NB4 (cell line): Measurements from ENCODE around the gene ITGA11.
A peak's percentile ranks its signal among the peaks of the same experiment; 100 is the strongest.

Source experiments
- DNase-seq: peaks from one replicate; pipeline ENCODE4 v3.0.0; 2010; ENCODE audit warnings: low read depth
- H3K4me3 ChIP-seq: one replicate; pipeline ENCODE4 v1.5.1; 2011; ENCODE audit warnings: mild to moderate bottlenecking, low read depth, low read length, moderate library complexity
- MYC ChIP-seq: IDR thresholded peaks from 2 replicates; pipeline ENCODE4 v1.6.1; 2011; ENCODE audit warnings: low read depth, low read length
- POLR2A ChIP-seq: IDR thresholded peaks from 2 replicates; pipeline ENCODE4 v1.6.1; 2011; ENCODE audit warnings: mild to moderate bottlenecking; ENCODE audit not compliant: insufficient read length; ENCODE audit errors: extremely low read depth
- TF ChIP-seq, protein P1 (sequence below): IDR thresholded peaks from one replicate; pipeline ENCODE4 v1.5.1; 2012; ENCODE audit warnings: low read depth, low read length
- TF ChIP-seq, protein P2 (sequence below): IDR thresholded peaks from 2 replicates; pipeline ENCODE4 v1.6.1; 2011; ENCODE audit warnings: low read depth, low read length

The ITGA11 gene

DNA sequence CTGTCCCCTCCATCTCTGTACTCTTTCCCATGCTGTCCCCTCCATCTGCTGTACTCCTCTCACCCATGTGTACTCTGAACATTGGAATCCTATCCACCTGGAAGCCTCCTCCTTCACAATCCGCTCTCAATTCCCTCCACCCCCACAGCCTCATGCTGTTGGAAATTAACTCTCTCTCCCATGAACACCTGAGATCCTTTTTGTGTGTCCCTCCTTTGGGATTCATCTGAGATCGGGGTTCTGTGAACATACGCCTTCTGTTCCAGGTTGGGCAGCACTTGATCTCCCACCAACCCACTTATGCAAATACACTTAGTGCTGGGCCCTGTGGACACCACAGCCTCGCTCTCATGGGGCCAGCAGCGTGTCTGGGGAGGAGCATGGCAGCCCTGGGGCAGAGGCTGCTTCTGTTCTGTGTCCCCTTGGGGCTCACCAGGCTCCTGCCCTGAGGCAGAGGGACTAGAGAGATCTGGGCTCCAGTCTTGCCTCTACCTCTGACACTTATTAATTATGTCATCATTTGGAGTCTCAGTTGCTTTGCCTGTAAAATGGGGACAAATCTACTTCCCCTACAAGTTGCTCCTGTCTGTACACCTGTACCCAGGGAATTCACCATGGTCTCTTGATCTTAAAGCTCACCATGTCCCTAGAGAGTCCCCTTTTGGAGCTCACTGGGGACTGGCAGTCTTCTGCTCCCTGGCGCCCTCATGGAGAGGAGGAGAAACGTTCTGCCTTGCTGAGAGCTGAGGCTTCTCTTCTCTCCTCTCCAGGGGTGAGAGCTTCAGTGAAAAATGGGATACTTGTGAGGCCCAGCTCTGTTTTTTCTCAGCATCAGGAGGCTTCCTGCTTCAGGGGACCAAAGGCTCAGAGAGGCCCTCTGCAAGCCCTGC lies 42.7 kb downstream of the ITGA11 start:
- TF ChIP-seq, protein P1, sequence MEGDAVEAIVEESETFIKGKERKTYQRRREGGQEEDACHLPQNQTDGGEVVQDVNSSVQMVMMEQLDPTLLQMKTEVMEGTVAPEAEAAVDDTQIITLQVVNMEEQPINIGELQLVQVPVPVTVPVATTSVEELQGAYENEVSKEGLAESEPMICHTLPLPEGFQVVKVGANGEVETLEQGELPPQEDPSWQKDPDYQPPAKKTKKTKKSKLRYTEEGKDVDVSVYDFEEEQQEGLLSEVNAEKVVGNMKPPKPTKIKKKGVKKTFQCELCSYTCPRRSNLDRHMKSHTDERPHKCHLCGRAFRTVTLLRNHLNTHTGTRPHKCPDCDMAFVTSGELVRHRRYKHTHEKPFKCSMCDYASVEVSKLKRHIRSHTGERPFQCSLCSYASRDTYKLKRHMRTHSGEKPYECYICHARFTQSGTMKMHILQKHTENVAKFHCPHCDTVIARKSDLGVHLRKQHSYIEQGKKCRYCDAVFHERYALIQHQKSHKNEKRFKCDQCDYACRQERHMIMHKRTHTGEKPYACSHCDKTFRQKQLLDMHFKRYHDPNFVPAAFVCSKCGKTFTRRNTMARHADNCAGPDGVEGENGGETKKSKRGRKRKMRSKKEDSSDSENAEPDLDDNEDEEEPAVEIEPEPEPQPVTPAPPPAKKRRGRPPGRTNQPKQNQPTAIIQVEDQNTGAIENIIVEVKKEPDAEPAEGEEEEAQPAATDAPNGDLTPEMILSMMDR = peak; percentile 28
- TF ChIP-seq MYC = no peak
- peak; percentile 78 for DNase-seq
- no peak overlapping the region for H3K4me3 ChIP-seq

DNA sequence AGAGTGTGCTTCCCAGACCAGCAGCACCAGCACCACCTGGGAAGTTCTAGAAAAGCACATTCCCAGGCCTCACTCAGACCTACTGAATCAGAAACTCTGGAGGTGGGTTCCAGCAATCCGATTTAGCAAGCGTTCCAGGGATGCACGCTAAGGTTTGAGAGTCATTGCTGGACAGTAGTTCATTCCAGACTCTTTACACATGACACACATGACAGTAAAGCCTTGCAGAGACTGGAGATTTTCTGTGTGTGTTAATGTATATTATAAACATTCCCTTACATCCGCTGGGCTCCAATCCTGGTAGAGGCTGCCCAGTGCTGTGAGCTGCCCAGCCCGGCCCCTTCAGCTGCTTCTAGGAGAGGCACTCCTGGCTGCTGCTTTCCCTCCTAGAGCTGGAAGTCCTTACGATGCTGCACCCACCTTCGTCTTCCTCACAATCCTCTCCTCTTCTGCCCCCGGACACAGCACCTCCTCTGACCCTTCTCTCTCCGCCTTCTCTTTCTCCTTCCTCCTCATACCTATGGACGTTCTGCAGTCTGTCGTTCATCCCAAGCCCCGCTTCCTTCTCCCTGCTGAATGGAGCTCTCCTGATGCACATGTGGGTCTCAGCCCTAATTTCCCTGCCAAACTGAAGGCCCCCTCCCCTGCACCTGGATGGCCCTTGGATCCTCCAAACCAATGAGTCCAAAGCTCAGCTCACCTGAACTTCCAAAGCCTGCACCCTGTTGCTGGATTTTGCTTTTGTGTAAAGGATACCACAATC lies 44.4 kb downstream of the ITGA11 start:
- TF ChIP-seq, protein P2, sequence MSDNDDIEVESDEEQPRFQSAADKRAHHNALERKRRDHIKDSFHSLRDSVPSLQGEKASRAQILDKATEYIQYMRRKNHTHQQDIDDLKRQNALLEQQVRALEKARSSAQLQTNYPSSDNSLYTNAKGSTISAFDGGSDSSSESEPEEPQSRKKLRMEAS = no peak
- TF ChIP-seq POLR2A (no peak), MYC (no peak)
- TF ChIP-seq, protein P1 = no peak
- H3K4me3 ChIP-seq = no peak overlapping the region
- no peak for DNase-seq

DNA sequence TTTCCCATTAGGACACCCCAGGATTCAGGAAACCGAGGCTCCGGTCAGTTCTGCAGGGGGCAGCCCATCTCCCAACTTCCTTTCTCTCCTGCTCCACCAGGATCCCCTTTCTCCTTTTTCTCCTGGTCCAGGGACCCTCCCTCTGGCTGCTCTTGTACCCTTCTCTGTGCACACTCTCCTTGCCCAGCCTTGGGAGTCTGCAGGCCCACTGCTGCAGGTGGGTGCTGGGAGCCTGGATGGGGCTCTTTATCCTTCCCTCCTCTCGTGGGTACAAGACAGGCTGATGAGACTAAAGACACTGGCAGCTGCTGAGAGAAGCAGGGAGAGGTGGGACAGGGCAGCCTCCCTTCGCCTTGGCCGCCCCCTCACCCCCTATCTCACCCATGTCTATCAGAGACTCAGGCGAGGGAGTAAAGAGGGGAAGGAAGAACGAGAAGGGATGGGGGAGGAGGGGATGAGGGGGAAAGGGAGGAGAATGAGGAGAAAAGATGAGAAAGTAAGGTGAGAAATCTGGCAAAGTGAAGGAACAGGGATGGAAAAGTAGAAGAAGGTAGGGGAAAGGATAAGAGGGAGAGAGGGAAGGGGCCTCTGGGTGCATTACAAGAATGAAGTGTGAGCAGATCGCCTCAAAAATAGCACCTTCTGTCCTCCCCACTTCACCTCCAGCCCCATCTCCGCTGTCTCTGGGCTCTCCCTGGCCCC lies 45.2 kb downstream of the ITGA11 start:
- DNase-seq = no peak
- no peak for TF ChIP-seq MYC
- TF ChIP-seq, protein P2 = no peak
- TF ChIP-seq, protein P1 = no peak
- TF ChIP-seq POLR2A = no peak
- H3K4me3 ChIP-seq = no peak overlapping the region

DNA sequence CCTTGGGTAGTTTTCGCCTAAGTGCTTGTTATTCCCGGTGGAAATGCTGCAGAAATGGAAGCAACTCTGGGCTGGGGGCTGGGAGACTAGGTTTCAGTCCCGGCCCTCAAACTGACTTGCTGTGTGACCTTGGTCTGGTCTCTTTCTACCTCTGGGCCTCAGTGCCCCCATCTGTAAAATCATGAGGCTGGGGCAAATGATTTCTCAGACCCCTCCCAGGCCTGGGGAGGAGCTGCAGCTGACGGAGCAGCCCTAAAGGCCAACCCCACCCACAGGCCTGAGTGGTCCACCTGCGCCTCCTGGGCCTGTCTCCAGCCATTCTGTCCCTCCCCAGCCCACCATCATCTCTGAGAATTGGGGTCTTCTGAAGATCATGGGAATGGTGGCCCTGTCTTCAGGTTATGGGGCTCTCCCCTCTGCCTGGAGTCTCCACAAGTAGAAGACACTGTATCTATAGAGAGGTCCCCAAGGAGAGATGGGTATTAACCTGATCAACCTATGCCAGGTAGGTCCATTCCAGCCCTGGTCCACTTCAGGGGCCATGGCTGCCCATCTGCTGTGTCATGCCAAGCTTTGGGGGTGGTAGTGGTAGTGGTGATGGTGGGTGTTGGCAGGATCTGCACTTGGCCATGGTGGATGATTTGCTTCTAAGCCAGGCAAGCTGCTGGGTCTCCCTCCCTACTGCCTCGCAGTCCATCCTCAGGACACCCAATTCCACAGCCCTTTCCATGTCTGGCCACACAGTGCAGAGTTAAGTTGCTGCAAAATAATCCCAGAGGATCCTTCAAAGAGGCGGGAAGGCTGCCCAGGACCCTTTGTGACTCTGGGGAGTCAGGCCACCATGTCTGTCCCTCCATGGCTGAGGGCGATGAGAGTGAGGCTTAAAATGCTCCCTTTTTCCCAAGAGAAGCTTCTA lies 46.0 kb downstream of the ITGA11 start:
- no peak overlapping the region for H3K4me3 ChIP-seq
- no peak for TF ChIP-seq POLR2A
- TF ChIP-seq, protein P1 = no peak
- TF ChIP-seq, protein P2 = no peak
- no peak for TF ChIP-seq MYC
- no peak for DNase-seq

DNA sequence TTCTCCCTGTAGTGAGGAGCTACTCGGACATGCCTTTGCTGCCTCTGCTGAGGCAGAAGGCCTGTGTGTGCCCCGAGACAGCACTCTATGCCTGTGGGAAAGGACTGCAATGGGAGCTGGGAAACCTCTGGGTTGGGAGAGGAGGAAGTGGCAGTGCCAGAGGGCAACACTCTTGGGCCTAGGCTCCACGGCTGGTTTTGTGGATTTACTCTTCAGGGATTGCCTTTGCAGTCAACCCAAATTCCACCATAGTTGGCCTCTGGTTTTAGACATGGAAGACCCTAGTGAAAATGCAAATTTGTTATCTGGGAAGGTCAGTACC lies 46.8 kb downstream of the ITGA11 start:
- H3K4me3 ChIP-seq = no peak overlapping the region
- DNase-seq = no peak
- TF ChIP-seq POLR2A (no peak), MYC (no peak)
- TF ChIP-seq, protein P1 = no peak
- TF ChIP-seq, protein P2 = no peak
